MCF 10A (cell line): ENCODE measurements around the gene PHKG2. TPM values are rescaled to one million over a fixed set of nuclear protein-coding genes. Genes with fewer than 3 reads are reported as not detected.

Source experiments
- BruUV-seq: library from RNA; stranded (reverse); fragments of 400-500 nt; replicated peaks from 2 replicates; lab custom pipeline; 2021; lab: Mats Ljungman, UMichigan
- CTCF ChIA-PET: fragments of 300-600 bp; sonication (Branson Sonifier 250); formaldehyde crosslinking; extraction: SDS; loops from one replicate; lab custom pipeline; 2021; ENCODE audit warnings: antibody characterized with exemption, inconsistent platforms; lab: Yijun Ruan, JAX
- POLR2A ChIA-PET: fragments of 300-600, 350-650 bp; sonication (Branson Sonifier 250); formaldehyde crosslinking; extraction: SDS; loops from one replicate; lab custom pipeline; 2020; ENCODE audit warnings: antibody characterized with exemption, inconsistent platforms; lab: Yijun Ruan, JAX
- DNase-seq: peaks from one replicate; pipeline ENCODE4 v3.0.0-alpha.2; 2018; ENCODE audit not compliant: unreplicated experiment
- H3K27ac Mint-ChIP-seq: one replicate; pipeline ENCODE4 v1.8.0; 2022; ENCODE audit warnings: mild to moderate bottlenecking, low read depth, mixed read lengths; ENCODE audit not compliant: unreplicated experiment
- H3K27me3 Mint-ChIP-seq: one replicate; pipeline ENCODE4 v1.8.0; 2022; ENCODE audit warnings: mixed read lengths; ENCODE audit not compliant: insufficient read depth, unreplicated experiment
- H3K36me3 Mint-ChIP-seq: one replicate; pipeline ENCODE4 v1.8.0; 2022; ENCODE audit warnings: mild to moderate bottlenecking, moderate library complexity, mixed read lengths; ENCODE audit not compliant: insufficient read depth, unreplicated experiment
- H3K4me1 Mint-ChIP-seq: one replicate; pipeline ENCODE4 v1.8.0; 2022; ENCODE audit warnings: mixed read lengths; ENCODE audit not compliant: insufficient read depth, unreplicated experiment
- H3K4me3 Mint-ChIP-seq: one replicate; pipeline ENCODE4 v1.8.0; 2022; ENCODE audit warnings: mild to moderate bottlenecking, moderate library complexity, mixed read lengths; ENCODE audit not compliant: unreplicated experiment
- H3K9me3 Mint-ChIP-seq: one replicate; pipeline ENCODE4 v1.8.0; 2022; ENCODE audit warnings: mixed read lengths; ENCODE audit not compliant: unreplicated experiment
- intact Hi-C: fragments of 100-400 bp; cut with micrococcal nuclease; formaldehyde crosslinking; loops from 2 replicates; pipeline ENCODE4 v1.14.1; 2022
- total RNA-seq: library from RNA; stranded (reverse); gene quantifications from 2 replicates; pipeline ENCODE4 v1.2.3, GENCODE V29; 2022
- TF ChIP-seq, protein P1 (sequence below): fragments of 200-600 bp; IDR thresholded peaks from one replicate; pipeline ENCODE4 v1.8.0; 2022; ENCODE audit warnings: antibody characterized with exemption, mild to moderate bottlenecking; ENCODE audit not compliant: unreplicated experiment

Gene PHKG2
- total RNA-seq, 1 experiment from 2014 or later = 28.4 TPM

DNA sequence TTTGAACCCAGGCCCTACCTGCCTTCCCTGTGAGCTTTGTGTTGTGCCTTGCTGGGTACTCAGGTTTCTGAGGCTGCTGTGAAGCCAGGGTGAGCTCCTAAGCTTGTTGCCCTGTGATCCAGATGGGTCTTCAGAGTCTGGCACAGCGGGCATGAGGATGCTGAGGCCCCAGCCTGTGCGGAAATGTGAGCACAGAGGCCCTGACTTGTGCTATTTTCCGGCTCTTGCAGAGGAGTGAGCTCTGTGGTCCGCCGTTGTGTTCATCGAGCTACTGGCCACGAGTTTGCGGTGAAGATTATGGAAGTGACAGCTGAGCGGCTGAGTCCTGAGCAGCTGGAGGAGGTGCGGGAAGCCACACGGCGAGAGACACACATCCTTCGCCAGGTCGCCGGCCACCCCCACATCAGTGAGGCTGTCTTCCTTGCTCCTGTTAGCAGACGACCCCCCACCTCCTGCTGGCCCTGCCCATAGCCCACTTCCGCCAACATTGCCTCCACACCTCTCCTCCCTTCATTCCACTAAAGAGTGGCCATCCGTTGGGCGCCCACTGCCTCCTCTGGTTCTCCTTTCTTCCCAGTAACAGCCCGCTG is 2.7 kb downstream of the PHKG2 start:
- TF ChIP-seq, protein P1, sequence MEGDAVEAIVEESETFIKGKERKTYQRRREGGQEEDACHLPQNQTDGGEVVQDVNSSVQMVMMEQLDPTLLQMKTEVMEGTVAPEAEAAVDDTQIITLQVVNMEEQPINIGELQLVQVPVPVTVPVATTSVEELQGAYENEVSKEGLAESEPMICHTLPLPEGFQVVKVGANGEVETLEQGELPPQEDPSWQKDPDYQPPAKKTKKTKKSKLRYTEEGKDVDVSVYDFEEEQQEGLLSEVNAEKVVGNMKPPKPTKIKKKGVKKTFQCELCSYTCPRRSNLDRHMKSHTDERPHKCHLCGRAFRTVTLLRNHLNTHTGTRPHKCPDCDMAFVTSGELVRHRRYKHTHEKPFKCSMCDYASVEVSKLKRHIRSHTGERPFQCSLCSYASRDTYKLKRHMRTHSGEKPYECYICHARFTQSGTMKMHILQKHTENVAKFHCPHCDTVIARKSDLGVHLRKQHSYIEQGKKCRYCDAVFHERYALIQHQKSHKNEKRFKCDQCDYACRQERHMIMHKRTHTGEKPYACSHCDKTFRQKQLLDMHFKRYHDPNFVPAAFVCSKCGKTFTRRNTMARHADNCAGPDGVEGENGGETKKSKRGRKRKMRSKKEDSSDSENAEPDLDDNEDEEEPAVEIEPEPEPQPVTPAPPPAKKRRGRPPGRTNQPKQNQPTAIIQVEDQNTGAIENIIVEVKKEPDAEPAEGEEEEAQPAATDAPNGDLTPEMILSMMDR = no peak
- no peak for DNase-seq
- BruUV-seq = no TSS peak
- ChIA-PET POLR2A (interaction anchor here (0.7 to 5.1 kb wide), 5 partner anchors 8 to 190 kb away, joined by 3 to 55 read pairs (median 5); partner anchors contain the start of gene RNF40), CTCF (interaction anchor here (1.2 kb wide), 1 partner anchor 191 kb away, joined by 3 read pairs; no protein-coding TSS in a partner anchor)
- Mint-ChIP-seq H3K4me1 (peaks cover 19% of the 10 kb centered on the region), H3K9me3 (no peaks in the 10 kb centered on the region), H3K4me3 (no peak overlapping the region), H3K27ac (no peak overlapping the region), H3K27me3 (no peaks in the 10 kb centered on the region), H3K36me3 (peaks cover 72% of the 10 kb centered on the region)
- intact Hi-C loops = no loop called here

DNA sequence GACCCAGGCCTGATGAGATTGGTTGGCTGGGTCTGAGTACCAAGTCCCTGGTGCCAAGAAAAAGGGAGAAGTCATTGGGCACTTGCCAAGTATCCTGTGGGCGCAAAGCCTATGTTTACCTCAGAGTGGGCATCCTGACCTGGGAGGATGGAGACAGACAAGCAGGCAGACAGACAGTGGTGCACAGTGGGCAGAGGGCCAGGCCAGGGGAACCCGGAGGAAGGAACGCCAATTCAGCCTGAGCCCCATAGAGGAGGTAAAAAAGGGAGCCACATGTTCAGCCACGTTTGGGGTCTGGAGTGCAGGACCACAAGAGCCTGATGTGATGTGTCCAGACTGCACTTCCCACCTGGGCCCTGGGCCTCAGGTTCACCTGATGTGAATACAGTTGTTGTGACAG is 5.4 kb downstream of the PHKG2 start:
- peaks cover 55% of the 10 kb centered on the region for H3K36me3 Mint-ChIP-seq
- TF ChIP-seq, protein P1 = no peak
- ChIA-PET POLR2A (interaction anchor here (0.7 kb wide), 1 partner anchor 76 kb away, joined by 3 read pairs; no protein-coding TSS in a partner anchor), CTCF (interaction anchor here (0.5 kb wide), 1 partner anchor 145 kb away, joined by 3 read pairs; no protein-coding TSS in a partner anchor)
- peaks cover 6% of the 10 kb centered on the region for H3K4me1 Mint-ChIP-seq
- no peak overlapping the region for H3K27ac Mint-ChIP-seq
- no peak overlapping the region for H3K4me3 Mint-ChIP-seq
- BruUV-seq = no TSS peak
- intact Hi-C loops = no loop called here
- DNase-seq = no peak
- H3K27me3 Mint-ChIP-seq = no peaks in the 10 kb centered on the region
- H3K9me3 Mint-ChIP-seq = no peaks in the 10 kb centered on the region

DNA sequence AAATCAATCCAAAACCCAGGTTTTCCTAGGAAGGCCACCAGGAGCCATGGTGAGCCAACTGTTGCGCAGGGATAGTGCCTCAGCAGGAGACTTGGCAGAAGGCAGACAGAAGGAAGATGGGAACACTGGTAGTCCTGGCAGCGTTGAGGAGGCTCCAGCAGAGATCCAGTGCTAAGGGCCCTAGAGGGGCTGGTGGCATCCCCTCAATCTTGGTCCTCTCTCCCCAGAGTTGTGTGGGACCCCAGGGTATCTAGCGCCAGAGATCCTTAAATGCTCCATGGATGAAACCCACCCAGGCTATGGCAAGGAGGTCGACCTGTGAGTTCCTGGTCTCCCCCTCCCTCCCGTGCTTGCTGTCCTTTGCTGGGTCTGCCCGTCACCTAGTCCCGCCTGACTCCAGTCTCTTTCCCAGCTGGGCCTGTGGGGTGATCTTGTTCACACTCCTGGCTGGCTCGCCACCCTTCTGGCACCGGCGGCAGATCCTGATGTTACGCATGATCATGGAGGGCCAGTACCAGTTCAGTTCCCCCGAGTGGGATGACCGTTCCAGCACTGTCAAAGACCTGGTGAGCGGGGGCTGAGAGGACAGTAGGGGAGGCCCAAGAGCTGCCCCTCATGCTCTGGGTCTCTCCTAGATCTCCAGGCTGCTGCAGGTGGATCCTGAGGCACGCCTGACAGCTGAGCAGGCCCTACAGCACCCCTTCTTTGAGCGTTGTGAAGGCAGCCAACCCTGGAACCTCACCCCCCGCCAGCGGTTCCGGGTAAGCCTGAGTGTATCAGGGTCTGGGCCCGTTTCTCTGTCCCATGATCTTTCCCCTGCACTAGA is 7.9 kb downstream of the PHKG2 start:
- H3K27ac Mint-ChIP-seq = no peak overlapping the region
- intact Hi-C loops = no loop called here
- DNase-seq = no peak
- ChIA-PET POLR2A (interaction anchor here (0.7 kb wide), 1 partner anchor 16 kb away, joined by 3 read pairs; a partner anchor contains a TSS), CTCF (interaction anchor here (0.6 kb wide), 1 partner anchor 743 kb away, joined by 3 read pairs; no protein-coding TSS in a partner anchor)
- no peak overlapping the region for H3K4me3 Mint-ChIP-seq
- H3K36me3 Mint-ChIP-seq = peaks cover 45% of the 10 kb centered on the region
- H3K4me1 Mint-ChIP-seq = peaks cover 10% of the 10 kb centered on the region
- no peaks in the 10 kb centered on the region for H3K9me3 Mint-ChIP-seq
- TF ChIP-seq, protein P1 = no peak
- no TSS peak for BruUV-seq
- H3K27me3 Mint-ChIP-seq = no peaks in the 10 kb centered on the region

DNA sequence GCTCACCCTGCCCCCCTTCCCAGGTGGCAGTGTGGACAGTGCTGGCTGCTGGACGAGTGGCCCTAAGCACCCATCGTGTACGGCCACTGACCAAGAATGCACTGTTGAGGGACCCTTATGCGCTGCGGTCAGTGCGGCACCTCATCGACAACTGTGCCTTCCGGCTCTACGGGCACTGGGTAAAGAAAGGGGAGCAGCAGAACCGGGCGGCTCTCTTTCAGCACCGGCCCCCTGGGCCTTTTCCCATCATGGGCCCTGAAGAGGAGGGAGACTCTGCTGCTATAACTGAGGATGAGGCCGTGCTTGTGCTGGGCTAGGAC is 8.5 kb downstream of the PHKG2 start:
- intact Hi-C loops = no loop called here
- TF ChIP-seq, protein P1 = no peak
- ChIA-PET POLR2A (interaction anchor here (0.7 to 5.0 kb wide), 2 partner anchors 8 to 17 kb away, joined by 3 to 55 read pairs; partner anchors contain the start of gene PHKG2), CTCF (no interaction called here)
- H3K27me3 Mint-ChIP-seq = no peaks in the 10 kb centered on the region
- peaks cover 39% of the 10 kb centered on the region for H3K36me3 Mint-ChIP-seq
- no peak for DNase-seq
- peaks cover 12% of the 10 kb centered on the region for H3K4me1 Mint-ChIP-seq
- H3K9me3 Mint-ChIP-seq = no peaks in the 10 kb centered on the region
- no peak overlapping the region for H3K4me3 Mint-ChIP-seq
- BruUV-seq = no TSS peak
- H3K27ac Mint-ChIP-seq = no peak overlapping the region
